AG04450 (cell line): ENCODE results near the gene BRD3OS. TPM values are rescaled to one million over a fixed set of nuclear protein-coding genes. Genes with fewer than 3 reads are reported as not detected.

Source experiments
- CTCF ChIA-PET: fragments of 300-600, 350-600 bp; formaldehyde crosslinking; extraction: SDS; loops from one replicate; lab custom pipeline; 2022; ENCODE audit warnings: antibody characterized with exemption, inconsistent platforms; lab: Charles Lee
- POLR2A ChIA-PET: fragments of 350-600 bp; formaldehyde crosslinking; extraction: SDS; loops from one replicate; lab custom pipeline; 2021; ENCODE audit warnings: antibody characterized with exemption, inconsistent platforms; lab: Yijun Ruan, JAX
- DNase-seq: peaks from one replicate; pipeline ENCODE4 v3.0.0-alpha.2; 2011; ENCODE audit warnings: low read depth, low spot score
- H3K27ac ChIP-seq: one replicate; pipeline ENCODE4 v1.5.1; 2012; ENCODE audit warnings: low read depth, low read length, control low read depth
- H3K27me3 ChIP-seq: one replicate; pipeline ENCODE4 v1.6.0; 2012; ENCODE audit warnings: low read length; ENCODE audit not compliant: control insufficient read depth, insufficient read depth
- H3K4me3 ChIP-seq: 2 replicates; pipeline ENCODE4 v1.5.1; 2011; ENCODE audit warnings: mild to moderate bottlenecking, low read depth, low read length, control low read depth
- H3K9me3 ChIP-seq: 2 replicates; pipeline ENCODE4 v1.5.1; 2012; ENCODE audit warnings: low read length; ENCODE audit not compliant: control insufficient read depth, insufficient read depth
- polyA plus RNA-seq: library from polyadenylated mRNA; depleted of rRNA; stranded (reverse); fragments of >200 nt; gene quantifications from 2 replicates; pipeline ENCODE4 v1.2.3, GENCODE V29; 2011
- TF ChIP-seq, protein P1 (sequence below): IDR thresholded peaks from 2 replicates; pipeline ENCODE4 v1.5.1; 2011; ENCODE audit warnings: low read depth, low read length, control low read depth, inconsistent platforms

Gene BRD3OS
- polyA plus RNA-seq, 1 experiment = 20.2 TPM

DNA sequence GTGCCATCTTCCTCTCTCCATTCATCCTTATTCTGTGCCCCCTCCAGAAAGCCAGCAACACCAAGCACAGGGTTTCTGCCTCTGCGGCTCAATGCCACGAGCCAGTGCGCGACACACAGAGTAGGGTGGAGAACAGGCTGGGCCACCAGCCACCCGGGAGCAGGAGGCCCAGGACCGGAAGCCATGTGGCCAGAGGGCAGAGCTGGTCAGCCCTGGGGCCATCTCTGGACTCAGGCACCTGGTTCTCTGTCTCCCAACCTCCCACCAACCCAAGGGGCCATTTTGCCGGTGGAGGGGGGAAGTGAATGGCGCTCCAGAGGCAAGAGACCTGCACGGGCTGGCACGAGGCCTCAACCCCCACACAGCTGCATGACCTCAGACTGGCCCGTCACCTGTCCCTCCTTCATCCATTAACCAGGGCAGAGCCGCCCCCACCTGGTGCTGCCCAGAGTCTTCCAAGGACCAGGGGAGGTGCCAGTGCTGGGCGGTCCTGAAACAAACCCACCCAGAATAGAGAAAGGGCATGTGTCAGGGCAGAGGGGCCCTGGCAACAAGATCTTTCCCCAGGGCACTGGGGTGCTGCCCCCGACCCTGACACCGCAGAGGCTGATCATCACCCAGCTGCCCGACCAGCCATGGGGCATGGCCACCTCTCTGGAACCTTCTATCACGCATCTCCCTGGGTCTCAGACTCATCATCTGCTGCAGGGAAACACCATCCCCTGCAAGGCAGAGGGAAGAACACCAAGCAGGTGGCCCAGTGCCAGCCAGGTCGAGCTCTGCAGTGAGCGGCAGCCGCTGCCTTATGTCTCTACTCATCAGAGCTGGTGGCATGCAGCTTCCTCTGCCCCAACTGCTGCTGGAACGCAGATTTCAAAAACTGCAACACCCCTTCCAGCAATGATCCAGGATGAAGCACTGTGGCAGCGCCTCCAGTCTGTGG lies 45.1 kb upstream of the BRD3OS start:
- Histone ChIP-seq H3K27me3 (no peaks in the 10 kb centered on the region), H3K27ac (no peak overlapping the region), H3K9me3 (no peaks in the 10 kb centered on the region; the same call in 1 of the 2 replicates), H3K4me3 (no peak overlapping the region)
- POLR2A ChIA-PET = no interaction called here
- TF ChIP-seq, protein P1, sequence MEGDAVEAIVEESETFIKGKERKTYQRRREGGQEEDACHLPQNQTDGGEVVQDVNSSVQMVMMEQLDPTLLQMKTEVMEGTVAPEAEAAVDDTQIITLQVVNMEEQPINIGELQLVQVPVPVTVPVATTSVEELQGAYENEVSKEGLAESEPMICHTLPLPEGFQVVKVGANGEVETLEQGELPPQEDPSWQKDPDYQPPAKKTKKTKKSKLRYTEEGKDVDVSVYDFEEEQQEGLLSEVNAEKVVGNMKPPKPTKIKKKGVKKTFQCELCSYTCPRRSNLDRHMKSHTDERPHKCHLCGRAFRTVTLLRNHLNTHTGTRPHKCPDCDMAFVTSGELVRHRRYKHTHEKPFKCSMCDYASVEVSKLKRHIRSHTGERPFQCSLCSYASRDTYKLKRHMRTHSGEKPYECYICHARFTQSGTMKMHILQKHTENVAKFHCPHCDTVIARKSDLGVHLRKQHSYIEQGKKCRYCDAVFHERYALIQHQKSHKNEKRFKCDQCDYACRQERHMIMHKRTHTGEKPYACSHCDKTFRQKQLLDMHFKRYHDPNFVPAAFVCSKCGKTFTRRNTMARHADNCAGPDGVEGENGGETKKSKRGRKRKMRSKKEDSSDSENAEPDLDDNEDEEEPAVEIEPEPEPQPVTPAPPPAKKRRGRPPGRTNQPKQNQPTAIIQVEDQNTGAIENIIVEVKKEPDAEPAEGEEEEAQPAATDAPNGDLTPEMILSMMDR = no peak
- CTCF ChIA-PET = interaction anchor here (1.2 kb wide), 1 partner anchor 15 kb away, joined by 3 read pairs; no protein-coding TSS in a partner anchor
- no peak for DNase-seq

DNA sequence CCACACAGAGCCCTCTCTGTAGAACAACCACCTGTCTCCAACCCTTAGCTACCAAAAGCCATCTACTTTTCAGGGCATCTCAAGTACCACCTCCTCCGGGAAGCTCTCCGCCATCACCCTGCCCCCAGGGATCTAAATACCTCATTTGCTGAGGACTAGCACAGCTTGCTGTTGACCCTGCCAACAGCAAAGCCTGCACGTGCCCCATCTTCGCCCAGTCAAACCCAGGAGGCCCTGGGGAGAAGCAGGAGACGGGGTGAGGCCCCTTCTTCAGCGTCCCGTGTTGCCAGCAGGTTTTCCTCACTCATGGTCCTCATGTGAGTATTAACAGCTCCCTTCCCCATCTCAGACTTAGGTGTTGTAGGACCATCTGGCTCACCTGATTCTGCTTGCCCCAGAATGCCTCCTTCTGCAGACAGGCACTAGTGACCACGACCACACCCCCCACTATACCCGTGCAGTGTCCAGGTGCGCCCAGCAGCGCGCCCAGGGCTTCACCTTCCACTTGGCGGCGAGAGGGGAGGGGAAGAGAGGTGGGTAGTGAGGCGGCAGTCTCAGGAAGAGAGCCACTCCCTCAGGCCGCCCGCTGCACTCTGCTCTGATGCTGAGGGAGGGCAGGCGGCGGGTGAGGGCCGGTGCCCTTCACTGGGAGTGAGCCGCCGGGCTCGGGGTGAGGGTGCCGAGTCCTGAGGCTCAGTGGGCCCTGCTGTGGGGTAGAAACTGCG lies 44.3 kb upstream of the BRD3OS start:
- Histone ChIP-seq H3K4me3 (no peak overlapping the region), H3K9me3 (no peaks in the 10 kb centered on the region; the same call in 1 of the 2 replicates), H3K27ac (no peak overlapping the region), H3K27me3 (no peaks in the 10 kb centered on the region)
- ChIA-PET CTCF (interaction anchor here (1.2 kb wide), 1 partner anchor 14 kb away, joined by 3 read pairs; no protein-coding TSS in a partner anchor), POLR2A (no interaction called here)
- TF ChIP-seq, protein P1 = no peak
- no peak for DNase-seq

DNA sequence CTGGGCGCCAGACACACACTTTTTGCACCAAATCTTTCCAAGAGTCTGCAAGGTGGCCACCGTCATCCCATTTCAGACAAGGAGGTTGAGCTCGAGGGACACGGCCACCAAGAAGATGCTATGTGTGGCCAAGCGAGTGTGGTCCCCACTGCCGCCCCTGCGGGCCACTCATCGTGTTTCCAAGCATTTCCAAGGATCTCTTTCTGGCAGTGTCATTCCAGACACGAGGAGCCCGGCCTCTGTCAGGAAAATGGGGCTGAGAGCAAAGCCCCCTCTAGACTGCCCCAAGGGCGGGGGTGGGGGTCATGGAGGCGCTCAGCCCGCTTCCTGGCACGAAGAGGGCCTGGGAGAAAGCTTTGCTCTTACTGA lies 43.7 kb upstream of the BRD3OS start:
- CTCF ChIA-PET = no interaction called here
- TF ChIP-seq, protein P1 = no peak
- Histone ChIP-seq H3K27me3 (no peaks in the 10 kb centered on the region), H3K9me3 (no peaks in the 10 kb centered on the region; the same call in 1 of the 2 replicates), H3K27ac (no peak overlapping the region), H3K4me3 (no peak overlapping the region)
- POLR2A ChIA-PET = no interaction called here
- DNase-seq = no peak

DNA sequence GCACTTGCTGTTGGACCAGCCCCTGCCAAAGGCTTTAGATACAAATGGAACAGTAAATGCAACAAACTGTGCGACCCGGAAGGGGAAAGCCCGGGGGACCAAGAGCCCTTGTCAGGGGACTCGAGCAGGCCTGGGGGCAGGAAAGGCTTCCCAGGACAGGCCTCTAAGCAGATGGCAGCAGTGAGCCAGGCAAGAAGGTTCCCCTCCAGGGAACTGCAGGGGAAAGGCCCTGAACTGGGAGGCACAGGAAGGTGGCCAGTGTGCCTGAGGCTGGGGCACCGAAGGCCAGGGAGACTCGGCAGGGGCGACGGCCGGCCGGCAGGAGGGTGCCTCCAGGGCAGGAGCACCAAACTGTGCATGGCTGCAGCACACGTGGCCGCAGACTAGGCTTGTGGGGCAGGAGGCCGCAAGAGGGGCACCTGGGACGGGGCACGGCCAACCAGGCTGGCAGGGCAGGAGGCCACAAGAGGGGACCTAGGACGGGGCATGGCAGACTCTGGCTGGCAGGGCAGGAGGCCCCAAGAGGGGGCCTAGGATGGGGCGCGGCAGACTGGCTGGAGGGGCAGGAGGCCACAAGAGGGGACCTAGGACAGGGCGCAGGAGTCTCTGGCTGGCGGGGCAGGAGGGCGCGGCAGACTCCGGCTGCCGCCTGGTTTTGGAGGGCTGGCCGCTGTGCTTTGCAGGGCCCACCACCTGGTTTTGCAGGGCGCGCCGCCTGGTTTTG lies 43.2 kb upstream of the BRD3OS start:
- TF ChIP-seq, protein P1 = no peak
- POLR2A ChIA-PET = no interaction called here
- Histone ChIP-seq H3K27me3 (no peaks in the 10 kb centered on the region), H3K27ac (no peak overlapping the region), H3K4me3 (no peak overlapping the region), H3K9me3 (no peaks in the 10 kb centered on the region; the same call in 1 of the 2 replicates)
- DNase-seq = no peak
- CTCF ChIA-PET = no interaction called here
